MM.1S (cell line): Measurements from ENCODE around the gene CUBN.

Experiments used
- DNase-seq: peaks from one replicate; pipeline ENCODE4 v3.0.0-alpha.2; 2015
- H2AFZ ChIP-seq: fragments of 300-600 bp; sonication (generic); 2 replicates; pipeline ENCODE4 v1.6.0; 2016; ENCODE audit warnings: antibody characterized with exemption, low read length
- H3F3A ChIP-seq: fragments of 300-600 bp; sonication (generic); 2 replicates; pipeline ENCODE4 v1.6.1; 2016; ENCODE audit warnings: mild to moderate bottlenecking, antibody characterized with exemption, low read length, moderate library complexity, mixed read lengths; ENCODE audit not compliant: insufficient read depth
- H3K27ac ChIP-seq: fragments of 300-600 bp; sonication (generic); 2 replicates; pipeline ENCODE4 v1.5.1; 2016; ENCODE audit warnings: mild to moderate bottlenecking, low read length
- H3K27me3 ChIP-seq: fragments of 300-600 bp; sonication (generic); replicated peaks from 2 replicates; pipeline ENCODE4 v1.6.0; 2016; ENCODE audit warnings: low read length; ENCODE audit not compliant: insufficient read depth
- H3K36me3 ChIP-seq: fragments of 300-600 bp; sonication (generic); replicated peaks from 2 replicates; pipeline ENCODE4 v1.6.1; 2016; ENCODE audit warnings: mild to moderate bottlenecking, low read length, mixed read lengths; ENCODE audit not compliant: insufficient read depth
- H3K4me1 ChIP-seq: fragments of 300-600 bp; sonication (generic); 2 replicates; pipeline ENCODE4 v1.6.1; 2016; ENCODE audit warnings: low read length, mixed read lengths
- H3K4me2 ChIP-seq: fragments of 300-600 bp; sonication (generic); 2 replicates; pipeline ENCODE4 v1.6.0; 2016; ENCODE audit warnings: low read depth, low read length
- H3K4me3 ChIP-seq: fragments of 300-600 bp; sonication (generic); 2 replicates; pipeline ENCODE4 v1.5.1; 2016; ENCODE audit warnings: low read length, mixed read lengths
- H3K79me2 ChIP-seq: fragments of 300-600 bp; sonication (generic); 2 replicates; pipeline ENCODE4 v1.6.1; 2016; ENCODE audit warnings: mixed run types, low read length, mixed read lengths
- H3K9ac ChIP-seq: fragments of 300-600 bp; sonication (generic); 2 replicates; pipeline ENCODE4 v1.6.1; 2016; ENCODE audit warnings: low read length, mixed read lengths
- H3K9me2 ChIP-seq: fragments of 300-600 bp; sonication (generic); replicated peaks from 2 replicates; pipeline ENCODE4 v1.6.1; 2016; ENCODE audit warnings: mild to moderate bottlenecking, low read length, mixed read lengths; ENCODE audit not compliant: insufficient read depth
- H3K9me3 ChIP-seq: fragments of 300-600 bp; sonication (generic); replicated peaks from 2 replicates; pipeline ENCODE4 v1.6.1; 2016; ENCODE audit warnings: mild to moderate bottlenecking, low read length, mixed read lengths; ENCODE audit not compliant: insufficient read depth
- H4K20me1 ChIP-seq: fragments of 300-600 bp; sonication (generic); 2 replicates; pipeline ENCODE4 v1.6.1; 2016; ENCODE audit warnings: mild to moderate bottlenecking, low read length, moderate library complexity, mixed read lengths; ENCODE audit not compliant: insufficient read depth
- EZH2 ChIP-seq: fragments of 300-600 bp; sonication (generic); optimal IDR thresholded peaks from 2 replicates; pipeline ENCODE3; 2017; ENCODE audit warnings: low read depth, mild to moderate bottlenecking, antibody characterized with exemption, low read length, mixed read lengths
- EZH2phosphoT487 ChIP-seq: fragments of 300-600 bp; sonication (generic); IDR thresholded peaks from 2 replicates; pipeline ENCODE4 v1.6.1; 2018; ENCODE audit warnings: antibody characterized with exemption, low read length
- TF ChIP-seq, protein P1 (sequence below): fragments of 300-600 bp; sonication (generic); IDR thresholded peaks from 2 replicates; pipeline ENCODE4 v1.5.1; 2016; ENCODE audit warnings: antibody characterized with exemption, low read length, mixed read lengths

CUBN gene

DNA sequence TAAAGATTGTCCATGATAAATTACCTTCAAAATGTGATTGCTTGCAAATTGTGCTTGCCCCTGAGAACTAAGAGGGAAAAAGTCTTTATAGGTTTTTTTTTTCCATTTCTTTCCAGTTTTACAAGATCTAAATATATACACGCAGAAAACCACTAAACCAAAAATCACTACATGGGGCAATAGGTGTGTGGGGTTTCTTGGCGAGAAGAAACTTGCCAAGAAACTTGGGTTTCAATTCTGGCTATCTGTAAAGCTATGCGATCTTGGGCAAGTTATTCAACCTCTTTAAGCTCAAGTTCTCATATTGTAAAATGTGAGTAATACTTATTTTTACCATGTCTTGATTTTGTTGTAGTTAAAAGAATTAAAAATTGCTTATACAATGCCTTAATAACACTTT, 17.0 kb downstream of the CUBN start:
- DNase-seq: no peak
- H3K9ac ChIP-seq: no peak overlapping the region
- H3K4me3 ChIP-seq: no peak overlapping the region
- no peaks in the 10 kb centered on the region for H3K27me3 ChIP-seq
- H3K27ac ChIP-seq: no peak overlapping the region
- no peak overlapping the region for H2AFZ ChIP-seq
- no peak for TF ChIP-seq EZH2
- no peak for TF ChIP-seq EZH2phosphoT487
- TF ChIP-seq, protein P1, sequence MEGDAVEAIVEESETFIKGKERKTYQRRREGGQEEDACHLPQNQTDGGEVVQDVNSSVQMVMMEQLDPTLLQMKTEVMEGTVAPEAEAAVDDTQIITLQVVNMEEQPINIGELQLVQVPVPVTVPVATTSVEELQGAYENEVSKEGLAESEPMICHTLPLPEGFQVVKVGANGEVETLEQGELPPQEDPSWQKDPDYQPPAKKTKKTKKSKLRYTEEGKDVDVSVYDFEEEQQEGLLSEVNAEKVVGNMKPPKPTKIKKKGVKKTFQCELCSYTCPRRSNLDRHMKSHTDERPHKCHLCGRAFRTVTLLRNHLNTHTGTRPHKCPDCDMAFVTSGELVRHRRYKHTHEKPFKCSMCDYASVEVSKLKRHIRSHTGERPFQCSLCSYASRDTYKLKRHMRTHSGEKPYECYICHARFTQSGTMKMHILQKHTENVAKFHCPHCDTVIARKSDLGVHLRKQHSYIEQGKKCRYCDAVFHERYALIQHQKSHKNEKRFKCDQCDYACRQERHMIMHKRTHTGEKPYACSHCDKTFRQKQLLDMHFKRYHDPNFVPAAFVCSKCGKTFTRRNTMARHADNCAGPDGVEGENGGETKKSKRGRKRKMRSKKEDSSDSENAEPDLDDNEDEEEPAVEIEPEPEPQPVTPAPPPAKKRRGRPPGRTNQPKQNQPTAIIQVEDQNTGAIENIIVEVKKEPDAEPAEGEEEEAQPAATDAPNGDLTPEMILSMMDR: no peak
- H4K20me1 ChIP-seq: no peaks in the 10 kb centered on the region
- H3K9me3 ChIP-seq: no peaks in the 10 kb centered on the region
- H3K4me1 ChIP-seq: no peaks in the 10 kb centered on the region
- no peaks in the 10 kb centered on the region for H3F3A ChIP-seq
- H3K4me2 ChIP-seq: no peak overlapping the region
- no peaks in the 10 kb centered on the region for H3K36me3 ChIP-seq
- no peaks in the 10 kb centered on the region for H3K79me2 ChIP-seq
- H3K9me2 ChIP-seq: no peaks in the 10 kb centered on the region

DNA sequence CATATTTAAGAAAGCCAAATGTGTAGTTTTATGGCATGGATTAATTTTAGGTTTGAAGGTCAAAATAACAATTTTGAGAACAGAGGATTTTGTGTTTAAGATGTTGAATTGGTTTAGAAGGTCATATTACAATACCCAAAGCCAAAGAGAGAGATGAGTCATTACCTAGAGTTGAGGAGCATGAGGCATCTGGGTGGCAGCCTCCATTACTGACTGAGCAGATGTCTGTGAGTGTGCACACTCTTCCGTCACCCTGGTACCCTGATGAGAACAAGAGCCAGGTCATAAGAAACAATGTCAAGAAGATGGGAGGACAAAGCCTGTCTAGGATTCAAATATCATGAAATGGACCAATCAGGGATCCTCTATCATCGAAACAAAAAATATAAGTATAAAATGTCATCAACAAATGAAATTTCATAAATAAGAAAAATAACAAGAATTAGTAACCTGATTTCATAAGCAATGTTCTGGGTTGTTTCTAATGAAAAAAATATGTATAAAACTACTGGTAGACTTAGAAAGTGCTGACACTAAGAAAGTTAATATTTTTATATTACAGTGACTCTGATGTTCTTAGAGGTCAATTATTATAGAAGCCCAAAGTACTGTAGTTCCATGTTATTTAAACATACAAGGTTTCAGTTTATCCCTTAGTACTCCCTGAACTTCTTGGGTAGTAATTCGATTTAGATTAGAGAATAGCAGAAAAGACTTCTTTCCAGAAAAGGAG, 20.0 kb downstream of the CUBN start:
- no peaks in the 10 kb centered on the region for H3K79me2 ChIP-seq
- H3K9me2 ChIP-seq: no peaks in the 10 kb centered on the region
- TF ChIP-seq, protein P1: no peak
- no peak for TF ChIP-seq EZH2
- no peak for TF ChIP-seq EZH2phosphoT487
- no peaks in the 10 kb centered on the region for H3K4me1 ChIP-seq
- H3K4me3 ChIP-seq: no peak overlapping the region
- H3K27ac ChIP-seq: no peak overlapping the region
- H3K27me3 ChIP-seq: no peaks in the 10 kb centered on the region
- H2AFZ ChIP-seq: no peak overlapping the region
- H4K20me1 ChIP-seq: no peaks in the 10 kb centered on the region
- no peaks in the 10 kb centered on the region for H3K9me3 ChIP-seq
- no peak overlapping the region for H3K4me2 ChIP-seq
- no peak overlapping the region for H3K9ac ChIP-seq
- H3F3A ChIP-seq: no peaks in the 10 kb centered on the region
- H3K36me3 ChIP-seq: no peaks in the 10 kb centered on the region
- no peak for DNase-seq

DNA sequence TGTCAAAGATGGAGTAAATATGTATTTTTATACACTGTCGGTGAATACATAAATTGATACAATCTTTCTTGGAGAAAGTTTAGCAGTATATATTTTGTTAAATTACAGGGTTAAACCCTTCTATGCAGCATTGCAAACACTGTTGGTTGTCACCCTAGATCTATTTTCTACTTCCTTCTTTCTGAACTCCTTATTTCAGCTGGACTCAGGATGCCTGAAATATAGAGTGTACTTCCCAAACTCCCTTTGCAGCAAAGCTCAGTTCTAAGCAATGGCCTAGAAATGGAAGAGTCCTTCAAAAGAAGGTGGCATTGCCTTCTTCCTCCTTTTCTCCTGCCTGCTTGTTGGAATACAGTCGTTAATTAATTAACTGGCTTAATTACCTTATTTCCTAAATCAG, 20.6 kb downstream of the CUBN start:
- no peak overlapping the region for H3K4me2 ChIP-seq
- H3K9me2 ChIP-seq: no peaks in the 10 kb centered on the region
- H3K27ac ChIP-seq: no peak overlapping the region
- H3K4me3 ChIP-seq: no peak overlapping the region
- H3K36me3 ChIP-seq: no peaks in the 10 kb centered on the region
- no peak overlapping the region for H2AFZ ChIP-seq
- H3K9ac ChIP-seq: no peak overlapping the region
- H3K4me1 ChIP-seq: no peaks in the 10 kb centered on the region
- H3K27me3 ChIP-seq: no peaks in the 10 kb centered on the region
- TF ChIP-seq, protein P1: no peak
- TF ChIP-seq EZH2 (no peak), EZH2phosphoT487 (no peak)
- no peak for DNase-seq
- no peaks in the 10 kb centered on the region for H3F3A ChIP-seq
- no peaks in the 10 kb centered on the region for H3K9me3 ChIP-seq
- no peaks in the 10 kb centered on the region for H4K20me1 ChIP-seq
- no peaks in the 10 kb centered on the region for H3K79me2 ChIP-seq
